ENCODE data around the gene ZBTB25. TPM values are rescaled to one million over a fixed set of nuclear protein-coding genes. Genes with fewer than 3 reads are reported as not detected.

The ZBTB25 gene
- total and polyA plus RNA-seq, 10 donors: 5.0 to 27.5 (median 17.6) TPM

- no peak for DNase-seq
- peaks cover 0 to 98% (median 63%) of the 10 kb centered on the region in 6 donors for H3K36me3 ChIP-seq
- 95 to 99% (median 97%) methylated on average over 7 of the region's 7 CpGs for WGBS, 5 donors
- no peaks in the 10 kb centered on the region for H3K4me1 ChIP-seq
- H3K27ac ChIP-seq: no peak overlapping the region
- TF ChIP-seq POLR2A (IDR thresholded peaks at IDR 0.05) (no peak), POLR2AphosphoS5 (IDR thresholded peaks at IDR 0.05) (no peak), CTCF (IDR thresholded peaks at IDR 0.05 in 8 of 11, conservative IDR thresholded peaks at IDR 0.05 in 3 of 11) (no peak)
- no peaks in the 10 kb centered on the region for H3K27me3 ChIP-seq (replicated peaks in 1 of 7)
- no peak overlapping the region for H3K4me3 ChIP-seq
- intact Hi-C loops (cut with DNase I; ENCODE audit: low total_unique reads): no loop called here
- no peaks in the 10 kb centered on the region for H3K9me3 ChIP-seq
These were observed 85.9 kb downstream of the ZBTB25 start for GRCh38 chr14:64417771-64418125.

- WGBS, 5 donors: 90 to 94% (median 93%) methylated on average over 5 of the region's 5 CpGs
- peaks cover 0 to 98% (median 62%) of the 10 kb centered on the region in 6 donors for H3K36me3 ChIP-seq
These were observed 86.4 kb downstream of the ZBTB25 start for GRCh38 chr14:64417055-64417770.

GRCh38 chr14:64416348-64416932 lies 87.2 kb downstream of the ZBTB25 start:
- no peaks in the 10 kb centered on the region for H3K27me3 ChIP-seq (replicated peaks in 1 of 7)
- no peak for DNase-seq
- no peaks in the 10 kb centered on the region for H3K9me3 ChIP-seq
- H3K36me3 ChIP-seq: peaks cover 0 to 98% (median 60%) of the 10 kb centered on the region in 6 donors
- H3K27ac ChIP-seq: no peak overlapping the region
- WGBS, 5 donors: 68 to 83% (median 74%) methylated on average over 3 of the region's 3 CpGs
- no peak for TF ChIP-seq CTCF (IDR thresholded peaks at IDR 0.05 in 8 of 11, conservative IDR thresholded peaks at IDR 0.05 in 3 of 11)
- TF ChIP-seq POLR2A (IDR thresholded peaks at IDR 0.05): no peak
- no peaks in the 10 kb centered on the region for H3K4me1 ChIP-seq
- intact Hi-C loops (cut with DNase I; ENCODE audit: low total_unique reads): no loop called here
- no peak overlapping the region for H3K4me3 ChIP-seq

More at GRCh38 chr14:64417055-64417770, 86.4 kb downstream of the ZBTB25 start:
- Histone ChIP-seq H3K4me3 (no peak overlapping the region), H3K9me3 (no peaks in the 10 kb centered on the region), H3K4me1 (no peaks in the 10 kb centered on the region), H3K27ac (no peak overlapping the region), H3K27me3 (replicated peaks in 1 of 7) (no peaks in the 10 kb centered on the region)
- TF ChIP-seq POLR2A (IDR thresholded peaks at IDR 0.05) (no peak), POLR2AphosphoS5 (IDR thresholded peaks at IDR 0.05) (no peak), CTCF (IDR thresholded peaks at IDR 0.05 in 8 of 11, conservative IDR thresholded peaks at IDR 0.05 in 3 of 11) (no peak)
- no peak for DNase-seq
- intact Hi-C loops (cut with DNase I; ENCODE audit: low total_unique reads): no loop called here

GRCh38 chr14:64412237-64412636 lies 91.4 kb downstream of the ZBTB25 start:
- Histone ChIP-seq H3K4me1 (peaks cover 0 to 5% (median 0%) of the 10 kb centered on the region in 6 donors), H3K4me3 (no peak overlapping the region), H3K27ac (no peak overlapping the region), H3K27me3 (replicated peaks in 1 of 7) (no peaks in the 10 kb centered on the region), H3K9me3 (no peaks in the 10 kb centered on the region), H3K36me3 (peaks cover 0 to 64% (median 24%) of the 10 kb centered on the region in 6 donors)
- DNase-seq: no peak
- 67 to 91% (median 81%) methylated on average over 1 of the region's 1 CpG for WGBS, 5 donors
- intact Hi-C loops (cut with DNase I; ENCODE audit: low total_unique reads): no loop called here
- TF ChIP-seq POLR2AphosphoS5 (IDR thresholded peaks at IDR 0.05) (no peak), CTCF (IDR thresholded peaks at IDR 0.05 in 8 of 11, conservative IDR thresholded peaks at IDR 0.05 in 3 of 11) (no peak), POLR2A (IDR thresholded peaks at IDR 0.05) (no peak)

Measured in spleen (tissue), 11 donors.